T-helper 2 cell treated with Interferon-gamma antibody and Interleukin-4, amounts not matched to agents 5 μg/mL and 100 μg/mL, for 36 hours (primary cell): ENCODE measurements around the gene LUM.

Source experiments
- DNase-seq: peaks from one replicate; pipeline ENCODE4 v3.0.0; 2021; ENCODE audit warnings: low spot score
- H3K27ac Mint-ChIP-seq: one replicate; pipeline ENCODE4 v1.8.0; 2021; ENCODE audit warnings: mild to moderate bottlenecking, mixed read lengths
- H3K27me3 Mint-ChIP-seq: one replicate; pipeline ENCODE4 v1.8.0; 2021; ENCODE audit warnings: low read depth, mixed read lengths
- H3K36me3 Mint-ChIP-seq: one replicate; pipeline ENCODE4 v1.8.0; 2021; ENCODE audit warnings: low read depth, mixed read lengths
- H3K4me1 Mint-ChIP-seq: one replicate; pipeline ENCODE4 v1.8.0; 2021; ENCODE audit warnings: low read depth, mixed read lengths
- H3K4me3 Mint-ChIP-seq: one replicate; pipeline ENCODE4 v1.8.0; 2022; ENCODE audit warnings: mild to moderate bottlenecking, moderate library complexity, mixed read lengths
- H3K9me3 Mint-ChIP-seq: one replicate; pipeline ENCODE4 v1.8.0; 2021; ENCODE audit warnings: mixed read lengths

LUM gene

GRCh38 chr12:91111366-91112325 is at the start of gene LUM:
Gene LUM (minus strand): TSS chr12:91111494. CDS start chr12:91108979, 2,515 bp downstream.
- Mint-ChIP-seq H3K4me1 (no peaks in the 10 kb centered on the region), H3K9me3 (no peaks in the 10 kb centered on the region), H3K4me3 (no peak within 1 kb of the TSS), H3K27me3 (no peaks in the 10 kb centered on the region), H3K36me3 (no peaks in the 10 kb centered on the region), H3K27ac (no peak within 1 kb of the TSS)
- no peak for DNase-seq

- no peaks in the 10 kb centered on the region for H3K36me3 Mint-ChIP-seq
- no peaks in the 10 kb centered on the region for H3K27me3 Mint-ChIP-seq
- no peak overlapping the region for H3K27ac Mint-ChIP-seq
- H3K4me3 Mint-ChIP-seq, result no peak overlapping the region
- no peak for DNase-seq
- no peaks in the 10 kb centered on the region for H3K9me3 Mint-ChIP-seq
- no peaks in the 10 kb centered on the region for H3K4me1 Mint-ChIP-seq
Observed at GRCh38 chr12:91161009-91161408, 49.7 kb upstream of the LUM start.

- H3K36me3 Mint-ChIP-seq, result no peaks in the 10 kb centered on the region
- no peaks in the 10 kb centered on the region for H3K9me3 Mint-ChIP-seq
- DNase-seq, result no peak
- H3K4me1 Mint-ChIP-seq, result no peaks in the 10 kb centered on the region
- H3K27me3 Mint-ChIP-seq, result no peaks in the 10 kb centered on the region
- no peak overlapping the region for H3K4me3 Mint-ChIP-seq
- H3K27ac Mint-ChIP-seq, result no peak overlapping the region
Observed at GRCh38 chr12:91155990-91156389, 44.7 kb upstream of the LUM start.

DNA sequence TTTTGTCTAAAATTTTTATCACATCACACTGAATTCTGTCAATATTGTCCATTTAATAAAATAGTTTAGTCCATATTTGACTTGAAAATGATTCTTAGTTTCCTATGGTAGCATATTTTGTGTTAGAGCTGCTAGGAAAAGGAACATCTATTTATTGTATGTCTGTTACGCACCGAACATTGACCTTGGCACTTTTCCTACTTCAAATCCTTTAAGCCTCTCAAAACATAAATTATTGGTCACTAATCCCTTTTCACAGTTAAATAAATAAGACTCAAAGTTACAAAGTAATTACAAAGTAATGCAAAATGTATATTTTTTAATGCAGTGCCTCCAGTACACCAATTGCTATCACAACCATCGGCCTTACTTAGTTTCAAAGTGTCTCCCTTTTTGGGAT is 42.8 kb upstream of the LUM start:
- Mint-ChIP-seq H3K9me3 (no peaks in the 10 kb centered on the region), H3K27ac (no peak overlapping the region), H3K4me3 (no peak overlapping the region), H3K27me3 (no peaks in the 10 kb centered on the region), H3K36me3 (no peaks in the 10 kb centered on the region), H3K4me1 (no peaks in the 10 kb centered on the region)
- DNase-seq, result no peak

DNA sequence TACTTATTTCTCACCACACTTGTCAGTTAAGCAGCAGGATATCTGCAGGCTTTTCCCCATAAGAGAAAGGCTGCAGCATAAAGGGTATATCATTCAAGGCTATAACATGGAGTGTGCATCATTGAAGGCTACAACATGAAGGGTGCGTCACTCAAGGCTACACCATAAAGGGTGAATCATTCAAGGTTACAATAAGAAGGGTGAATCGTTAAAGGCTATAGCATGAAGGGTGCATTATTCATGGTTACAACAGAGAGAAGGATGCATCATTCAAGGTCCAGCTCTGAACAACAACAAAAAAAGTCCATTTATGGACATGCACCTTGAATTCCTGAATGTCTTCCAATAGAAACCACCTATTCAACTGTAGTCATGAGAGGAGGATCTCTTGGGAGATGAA is 32.8 kb upstream of the LUM start:
- no peak overlapping the region for H3K27ac Mint-ChIP-seq
- H3K4me3 Mint-ChIP-seq, result no peak overlapping the region
- no peaks in the 10 kb centered on the region for H3K4me1 Mint-ChIP-seq
- no peaks in the 10 kb centered on the region for H3K36me3 Mint-ChIP-seq
- no peak for DNase-seq
- no peaks in the 10 kb centered on the region for H3K9me3 Mint-ChIP-seq
- no peaks in the 10 kb centered on the region for H3K27me3 Mint-ChIP-seq

DNA sequence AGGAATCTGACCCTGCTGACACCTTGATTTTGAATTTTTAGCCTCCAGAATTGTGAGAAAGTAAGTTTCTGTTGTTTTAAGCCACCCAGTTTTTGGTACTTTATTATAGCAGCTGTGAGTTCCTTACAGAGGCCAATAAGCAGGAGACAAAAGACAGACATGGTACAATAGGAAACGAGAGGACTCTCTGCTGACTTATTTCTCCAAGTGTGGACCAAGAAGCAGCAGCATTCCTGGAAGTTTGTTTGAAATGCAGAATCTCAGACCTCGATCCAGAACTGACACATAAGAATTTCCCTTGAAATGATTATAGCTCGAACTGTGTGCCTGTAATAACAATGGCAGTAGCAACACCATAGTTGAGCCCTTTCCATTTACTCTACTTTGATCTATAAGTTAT is 31.9 kb upstream of the LUM start:
- Mint-ChIP-seq H3K27ac (no peak overlapping the region), H3K36me3 (no peaks in the 10 kb centered on the region), H3K27me3 (no peaks in the 10 kb centered on the region), H3K4me1 (no peaks in the 10 kb centered on the region), H3K9me3 (no peaks in the 10 kb centered on the region), H3K4me3 (no peak overlapping the region)
- no peak for DNase-seq

DNA sequence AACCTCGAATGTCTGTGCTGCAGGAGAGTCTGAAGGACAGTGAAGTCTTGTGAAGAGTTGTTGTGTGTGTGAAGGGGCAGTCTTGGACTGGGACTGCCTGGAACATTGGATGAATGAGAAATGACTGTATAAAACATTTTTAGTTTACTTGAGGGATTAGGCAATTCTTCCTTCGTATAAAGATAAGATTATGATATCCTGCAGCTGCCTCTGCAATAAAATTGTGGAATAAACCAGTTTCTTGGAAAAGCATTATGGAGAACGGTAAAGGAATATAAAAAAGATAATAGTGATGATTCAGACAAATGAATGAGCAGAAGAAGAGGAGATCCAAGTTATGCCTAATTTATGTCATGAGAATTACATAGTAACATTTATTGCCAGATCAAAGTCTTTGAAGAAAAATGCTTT is 30.9 kb upstream of the LUM start:
- H3K27ac Mint-ChIP-seq, result no peak overlapping the region
- no peaks in the 10 kb centered on the region for H3K27me3 Mint-ChIP-seq
- no peaks in the 10 kb centered on the region for H3K36me3 Mint-ChIP-seq
- H3K9me3 Mint-ChIP-seq, result no peaks in the 10 kb centered on the region
- no peak overlapping the region for H3K4me3 Mint-ChIP-seq
- no peaks in the 10 kb centered on the region for H3K4me1 Mint-ChIP-seq
- no peak for DNase-seq

GRCh38 chr12:91140026-91140931 is 29.0 kb upstream of the LUM start:
- Mint-ChIP-seq H3K4me3 (no peak overlapping the region), H3K27ac (no peak overlapping the region), H3K27me3 (no peaks in the 10 kb centered on the region), H3K4me1 (no peaks in the 10 kb centered on the region), H3K36me3 (no peaks in the 10 kb centered on the region), H3K9me3 (no peaks in the 10 kb centered on the region)
- no peak for DNase-seq

- no peak overlapping the region for H3K27ac Mint-ChIP-seq
- H3K4me1 Mint-ChIP-seq, result no peaks in the 10 kb centered on the region
- no peak for DNase-seq
- H3K36me3 Mint-ChIP-seq, result no peaks in the 10 kb centered on the region
- no peaks in the 10 kb centered on the region for H3K9me3 Mint-ChIP-seq
- H3K27me3 Mint-ChIP-seq, result no peaks in the 10 kb centered on the region
- H3K4me3 Mint-ChIP-seq, result no peak overlapping the region
Observed at GRCh38 chr12:91139286-91139685, 28.0 kb upstream of the LUM start.

DNA sequence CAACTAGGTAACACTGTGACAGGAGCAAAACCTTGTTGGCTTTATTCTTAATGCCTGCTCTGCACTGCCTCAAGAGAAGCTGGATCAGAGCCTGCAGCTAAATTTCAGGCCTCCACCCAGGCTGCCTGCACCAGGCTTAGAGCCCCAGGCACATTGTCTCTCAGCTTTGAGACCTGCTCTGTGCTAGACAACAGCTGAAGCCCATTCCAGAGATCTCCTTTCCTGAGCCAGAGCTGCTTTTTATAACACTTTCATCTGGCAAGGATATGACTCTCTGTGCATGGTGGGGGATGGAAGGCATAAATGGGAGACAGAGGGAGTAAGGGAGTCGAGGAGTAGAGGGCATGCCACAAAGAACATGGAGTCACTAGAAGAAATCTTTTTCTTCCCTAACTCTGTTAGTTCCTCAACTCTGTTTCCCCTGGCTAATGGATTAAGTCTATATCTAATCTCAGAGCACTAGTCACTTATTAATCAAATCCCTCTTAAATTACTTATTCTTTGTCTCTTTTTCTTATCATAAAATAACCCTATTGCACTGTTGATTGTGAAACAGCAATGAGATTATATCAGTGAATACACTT is 27.1 kb upstream of the LUM start:
- Mint-ChIP-seq H3K4me1 (no peaks in the 10 kb centered on the region), H3K9me3 (no peaks in the 10 kb centered on the region), H3K36me3 (no peaks in the 10 kb centered on the region), H3K27ac (no peak overlapping the region), H3K4me3 (no peak overlapping the region), H3K27me3 (no peaks in the 10 kb centered on the region)
- no peak for DNase-seq

- H3K27me3 Mint-ChIP-seq, result no peaks in the 10 kb centered on the region
- no peaks in the 10 kb centered on the region for H3K9me3 Mint-ChIP-seq
- H3K27ac Mint-ChIP-seq, result no peak overlapping the region
- no peak overlapping the region for H3K4me3 Mint-ChIP-seq
- H3K36me3 Mint-ChIP-seq, result no peaks in the 10 kb centered on the region
- H3K4me1 Mint-ChIP-seq, result no peaks in the 10 kb centered on the region
- no peak for DNase-seq
Observed at GRCh38 chr12:91133871-91134270, 22.6 kb upstream of the LUM start.

- no peaks in the 10 kb centered on the region for H3K9me3 Mint-ChIP-seq
- H3K4me1 Mint-ChIP-seq, result no peaks in the 10 kb centered on the region
- H3K27ac Mint-ChIP-seq, result no peak overlapping the region
- no peaks in the 10 kb centered on the region for H3K36me3 Mint-ChIP-seq
- no peak overlapping the region for H3K4me3 Mint-ChIP-seq
- no peaks in the 10 kb centered on the region for H3K27me3 Mint-ChIP-seq
- DNase-seq, result no peak
Observed at GRCh38 chr12:91129662-91130362, 18.5 kb upstream of the LUM start.

- no peaks in the 10 kb centered on the region for H3K9me3 Mint-ChIP-seq
- no peak overlapping the region for H3K27ac Mint-ChIP-seq
- DNase-seq, result no peak
- no peaks in the 10 kb centered on the region for H3K36me3 Mint-ChIP-seq
- no peaks in the 10 kb centered on the region for H3K27me3 Mint-ChIP-seq
- H3K4me1 Mint-ChIP-seq, result no peaks in the 10 kb centered on the region
- H3K4me3 Mint-ChIP-seq, result no peak overlapping the region
Observed at GRCh38 chr12:91127751-91128150, 16.5 kb upstream of the LUM start.
